T-helper 2 cell treated with Interferon-gamma antibody and Interleukin-4, amounts not matched to agents 100 ng/mL and 5 ng/mL, for 36 hours (primary cell): ENCODE results near the gene APBB2. TPM values are rescaled to one million over a fixed set of nuclear protein-coding genes. Genes with fewer than 3 reads are reported as not detected.

Experiments used
- intact Hi-C: fragments of 100-400 bp; cut with micrococcal nuclease; formaldehyde crosslinking; loops from one replicate; pipeline ENCODE4 v1.15.1; 2023
- total RNA-seq: library from RNA; stranded (reverse); gene quantifications from 2 replicates; pipeline ENCODE4 v1.2.3, GENCODE V29; 2022

APBB2 gene
- total RNA-seq, 1 donor from 2014 or later: 0.45 TPM

- intact Hi-C loops: no loop called here
These were observed 17.6 kb downstream of the APBB2 start for GRCh38 chr4:41196633-41197332.

DNA sequence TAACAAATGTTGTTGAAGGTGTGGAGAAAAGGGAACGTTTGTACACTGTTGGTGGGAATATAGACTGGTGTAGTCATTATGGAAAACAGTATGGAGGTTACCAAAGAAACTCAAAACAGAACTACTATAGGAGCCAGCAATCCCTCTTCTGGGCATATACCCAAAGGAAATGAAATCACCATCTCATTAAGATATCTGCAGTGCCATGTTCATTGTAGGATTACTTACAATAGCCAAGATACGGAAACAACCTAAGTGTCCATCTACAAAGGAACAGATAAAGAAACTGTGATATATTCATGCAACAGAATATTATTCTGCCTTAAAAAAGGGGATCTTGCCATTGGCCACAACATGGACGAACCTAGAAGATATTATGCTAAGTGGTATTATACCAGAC lies 22.2 kb downstream of the APBB2 start:
- intact Hi-C loops: no loop called here

GRCh38 chr4:41189666-41190065 lies 24.7 kb downstream of the APBB2 start:
- intact Hi-C loops: no loop called here

GRCh38 chr4:41189076-41189475 lies 25.3 kb downstream of the APBB2 start:
- intact Hi-C loops: no loop called here

DNA sequence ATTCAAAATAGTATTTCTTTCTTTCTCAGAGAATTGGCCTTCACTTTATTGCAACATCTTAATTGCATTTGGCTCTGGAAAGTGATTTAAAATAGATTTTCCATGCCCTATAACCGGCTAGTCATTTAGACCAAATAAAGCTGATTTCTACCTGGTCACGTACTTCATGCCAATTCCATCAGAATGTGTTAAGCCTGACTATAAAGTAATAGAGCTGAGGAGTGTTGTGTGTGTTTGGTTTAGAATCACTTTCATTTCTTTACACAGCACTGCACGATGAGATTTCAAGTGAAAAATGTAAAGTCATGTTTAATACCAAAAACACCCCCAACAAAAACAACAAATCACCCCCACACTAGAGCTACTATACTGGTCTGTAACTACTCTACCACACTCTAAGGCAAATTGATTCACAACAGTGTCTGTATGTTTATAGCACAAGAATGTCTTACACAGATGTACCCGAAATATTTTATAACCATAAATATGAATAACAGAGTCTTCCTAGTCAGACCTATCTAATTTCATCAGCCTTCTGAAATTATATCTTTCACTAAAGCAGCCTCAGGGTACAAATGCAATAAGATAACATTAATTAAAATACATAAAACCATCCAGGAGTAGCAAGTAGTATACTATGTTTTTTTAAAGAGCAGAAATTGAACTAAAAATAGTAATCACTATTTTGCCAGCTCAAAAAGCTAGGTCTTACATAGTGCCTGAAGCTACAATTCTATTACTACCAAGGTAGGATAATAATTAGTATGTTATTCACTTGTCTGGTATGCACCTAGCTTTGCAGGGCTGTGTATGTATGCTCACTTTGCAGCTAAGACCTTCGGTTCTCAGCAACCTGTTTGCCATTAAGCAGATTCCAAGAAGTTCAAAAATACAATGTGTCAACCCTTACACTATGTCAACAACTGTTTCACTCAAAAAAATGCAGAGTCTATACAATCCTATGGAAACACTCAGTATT lies 28.4 kb downstream of the APBB2 start:
- intact Hi-C loops: no loop called here

GRCh38 chr4:41184009-41184408 lies 30.3 kb downstream of the APBB2 start:
- intact Hi-C loops: no loop called here

GRCh38 chr4:41183021-41183553 lies 31.3 kb downstream of the APBB2 start:
- intact Hi-C loops: no loop called here

DNA sequence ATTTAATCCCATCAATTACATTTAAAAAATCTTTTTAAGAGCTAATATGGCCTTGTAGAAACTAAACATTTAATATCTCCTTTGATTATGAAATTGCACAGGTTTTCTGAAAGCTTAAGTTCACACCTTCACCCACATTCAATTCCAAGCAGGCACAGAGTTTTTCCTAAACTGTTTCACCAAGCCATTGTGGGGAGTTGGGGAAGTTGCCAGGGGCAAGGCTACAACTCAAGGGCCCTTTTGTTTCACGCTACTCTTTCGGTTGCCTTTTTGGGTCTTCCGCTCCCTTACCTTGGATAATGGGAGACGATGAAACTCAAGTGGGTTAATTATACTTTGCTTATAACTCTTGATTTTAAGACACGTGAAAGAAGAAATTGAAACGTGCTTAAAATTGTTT lies 33.3 kb downstream of the APBB2 start:
- intact Hi-C loops: no loop called here

GRCh38 chr4:41179498-41180195 lies 34.7 kb downstream of the APBB2 start:
- intact Hi-C loops: no loop called here

- intact Hi-C loops: no loop called here
These were observed 35.7 kb downstream of the APBB2 start for GRCh38 chr4:41178372-41179370.

DNA sequence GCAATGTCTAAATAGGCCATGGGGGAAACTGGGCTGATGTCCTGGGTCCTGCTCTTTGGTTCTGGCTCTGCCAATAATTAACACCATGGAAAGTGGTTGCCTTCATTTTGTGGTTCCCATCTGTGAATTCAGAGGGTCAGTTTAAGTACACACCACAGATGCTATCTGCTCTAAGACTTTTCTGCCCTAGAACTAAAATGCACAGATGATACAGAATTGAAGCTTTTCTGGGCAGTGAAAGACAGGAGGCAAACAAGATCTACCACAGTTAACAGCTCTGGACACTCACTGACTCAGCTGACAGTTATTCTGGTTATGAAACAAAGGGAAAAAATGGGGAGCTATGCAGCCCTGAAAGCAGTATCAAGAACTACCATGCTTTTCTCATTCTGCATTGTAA lies 37.3 kb downstream of the APBB2 start:
- intact Hi-C loops: no loop called here

- intact Hi-C loops: no loop called here
These were observed 38.0 kb downstream of the APBB2 start for GRCh38 chr4:41176340-41176739.

DNA sequence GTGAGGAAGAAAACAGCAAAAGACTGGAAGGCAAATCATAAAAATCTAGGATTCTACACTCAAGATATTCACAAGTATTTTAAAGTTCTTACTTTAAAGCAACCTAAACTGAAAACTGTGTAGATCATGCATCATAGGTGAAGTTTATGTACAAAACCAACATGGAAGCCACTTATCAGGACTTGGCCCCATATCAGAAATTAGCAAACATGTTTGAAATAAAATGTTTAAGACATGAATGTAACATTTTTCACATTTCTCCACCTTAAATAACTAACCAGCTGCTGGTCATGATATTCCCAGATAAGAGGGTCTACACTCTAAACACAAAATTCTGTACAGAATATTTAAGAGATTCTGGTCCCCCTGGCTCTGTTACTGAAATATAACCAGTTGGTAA lies 38.5 kb downstream of the APBB2 start:
- intact Hi-C loops: no loop called here

GRCh38 chr4:41174444-41174843 lies 39.9 kb downstream of the APBB2 start:
- intact Hi-C loops: no loop called here

- intact Hi-C loops: no loop called here
These were observed 41.6 kb downstream of the APBB2 start for GRCh38 chr4:41172786-41173185.

- intact Hi-C loops: no loop called here
These were observed 45.0 kb downstream of the APBB2 start for GRCh38 chr4:41169256-41169800.

DNA sequence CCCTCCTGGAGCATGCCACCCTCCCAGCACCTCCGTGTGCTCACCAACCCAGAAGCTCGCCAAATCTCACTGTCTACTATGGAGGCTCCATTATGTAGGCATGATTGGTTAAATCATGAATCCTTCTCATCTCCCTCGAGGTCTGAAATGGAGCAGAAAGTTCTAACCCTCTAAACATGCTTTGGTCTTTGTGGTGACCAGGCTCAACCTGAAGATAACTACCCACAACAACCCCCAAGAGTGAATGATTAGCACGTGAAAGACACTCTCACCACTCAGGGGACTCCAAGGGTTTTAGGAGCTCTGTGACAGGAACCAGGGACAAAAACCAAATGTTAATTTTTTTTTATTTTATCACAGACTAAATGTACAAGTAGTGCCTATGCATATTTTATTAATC lies 47.2 kb downstream of the APBB2 start:
- intact Hi-C loops: no loop called here

DNA sequence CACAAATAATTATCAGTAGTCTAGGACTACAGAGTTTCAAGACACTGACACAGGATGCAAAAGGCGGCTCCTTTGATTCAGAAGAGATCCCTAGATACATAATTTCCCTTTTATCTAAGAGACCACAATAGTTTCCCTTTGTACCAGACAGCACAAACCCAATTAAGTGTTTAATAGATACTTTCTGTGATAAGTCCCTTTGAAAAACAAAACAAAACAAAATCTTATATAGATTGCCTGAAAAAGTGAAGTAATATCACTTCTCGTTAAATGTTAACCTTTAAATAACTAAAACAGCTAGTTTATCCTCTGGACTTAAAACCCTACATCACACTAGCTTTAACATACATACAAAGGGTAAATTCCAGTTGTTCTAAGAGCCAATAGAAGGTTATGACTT lies 49.9 kb downstream of the APBB2 start:
- intact Hi-C loops: no loop called here

GRCh38 chr4:41161355-41161754 lies 53.0 kb downstream of the APBB2 start:
- intact Hi-C loops: no loop called here

DNA sequence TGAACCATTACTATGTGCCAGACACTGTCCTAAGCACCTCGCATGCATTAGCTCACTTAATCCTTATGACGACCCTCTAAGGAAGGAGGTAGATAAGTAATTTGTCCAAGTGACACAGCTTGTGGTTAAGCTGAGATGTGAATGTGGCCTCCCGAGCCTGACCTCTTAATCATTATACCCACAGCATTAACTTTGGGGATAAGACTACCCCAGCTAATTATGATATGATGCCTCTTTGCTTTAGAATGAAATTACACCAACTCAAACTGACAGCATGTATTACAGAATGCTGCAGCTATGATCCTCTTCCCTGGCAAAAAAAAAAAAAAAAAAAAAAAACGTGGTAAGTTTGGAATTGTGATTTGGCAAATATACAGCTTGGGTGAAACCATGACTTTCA lies 53.5 kb downstream of the APBB2 start:
- intact Hi-C loops: no loop called here
